HG03521 (cell line): ENCODE measurements around the gene PPM1N.
A peak's percentile ranks its signal among the peaks of the same experiment; 100 is the strongest.
"Not testable (repeated sequence)": the region's sequence is repeated elsewhere in the genome, so short reads cannot be mapped to it uniquely, and the experiment has no call there.

Experiments
- ATAC-seq: cut with Tn5 transposase; IDR thresholded peaks from one replicate; pipeline ENCODE4 v1.9.1; 2021; ENCODE audit warnings: mild to moderate bottlenecking, moderate library complexity; ENCODE audit not compliant: unreplicated experiment

The PPM1N gene

GRCh38 chr19:45507872-45508416, 9.7 kb downstream of the PPM1N start:
- ATAC-seq: no peak

- no peak for ATAC-seq
These were observed 10.2 kb downstream of the PPM1N start for GRCh38 chr19:45508417-45508860.

DNA sequence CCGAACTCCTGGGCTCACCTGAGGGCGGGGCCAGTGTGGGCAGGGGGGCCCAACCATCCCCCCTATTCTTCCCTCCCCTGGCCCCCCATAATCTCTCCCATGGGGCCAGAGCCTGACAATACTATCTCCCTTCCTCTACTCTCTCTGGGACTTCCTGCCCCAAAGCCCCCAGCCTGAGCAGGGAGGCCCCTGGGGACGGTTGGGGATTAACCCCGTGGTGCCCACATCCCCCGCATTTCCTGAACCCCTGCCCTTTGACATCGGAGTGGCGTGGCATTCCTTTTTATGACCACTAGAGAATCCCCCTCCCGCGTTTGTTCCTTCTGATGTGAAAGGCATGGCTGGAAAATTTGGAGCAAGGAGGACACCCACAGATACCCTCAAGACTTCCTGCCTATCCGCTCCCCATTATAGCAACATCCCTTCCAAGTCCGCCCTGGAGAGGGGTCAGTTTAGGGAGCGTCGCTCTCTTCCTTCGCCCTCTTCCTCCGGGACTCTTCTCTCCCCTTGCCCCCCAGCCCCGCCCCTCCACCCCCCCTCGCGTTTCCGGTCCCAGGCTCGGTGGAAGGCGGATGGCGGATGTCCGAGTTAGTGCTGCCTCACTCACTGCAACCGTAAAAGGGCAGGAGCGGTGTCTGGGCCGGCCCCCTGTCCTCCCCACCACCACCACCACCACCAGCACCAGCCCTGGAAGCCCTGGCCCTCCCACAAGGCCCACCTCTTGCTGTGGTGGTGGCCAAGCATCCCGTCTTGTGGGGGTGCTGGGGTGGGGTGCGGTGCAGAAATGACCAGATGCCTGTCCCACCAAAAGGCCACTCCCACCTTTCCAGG, 10.8 kb downstream of the PPM1N start:
- no peak for ATAC-seq

DNA sequence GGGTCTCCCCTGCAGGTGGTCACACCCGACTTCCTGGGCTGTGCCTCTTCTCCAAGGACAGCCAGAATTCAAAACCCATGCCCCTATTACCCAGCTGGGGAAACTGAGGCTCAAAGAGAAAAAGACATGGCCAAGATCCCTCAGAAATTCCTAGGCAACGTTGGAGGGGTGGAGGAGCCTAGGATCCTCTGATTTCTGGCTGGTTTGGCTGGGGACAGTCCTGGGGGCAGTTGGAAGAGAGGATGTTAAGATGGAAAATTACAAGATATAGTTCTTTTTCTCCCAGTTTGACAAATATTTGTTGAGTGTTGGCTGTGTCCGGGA, 11.4 kb downstream of the PPM1N start:
- ATAC-seq: no peak

DNA sequence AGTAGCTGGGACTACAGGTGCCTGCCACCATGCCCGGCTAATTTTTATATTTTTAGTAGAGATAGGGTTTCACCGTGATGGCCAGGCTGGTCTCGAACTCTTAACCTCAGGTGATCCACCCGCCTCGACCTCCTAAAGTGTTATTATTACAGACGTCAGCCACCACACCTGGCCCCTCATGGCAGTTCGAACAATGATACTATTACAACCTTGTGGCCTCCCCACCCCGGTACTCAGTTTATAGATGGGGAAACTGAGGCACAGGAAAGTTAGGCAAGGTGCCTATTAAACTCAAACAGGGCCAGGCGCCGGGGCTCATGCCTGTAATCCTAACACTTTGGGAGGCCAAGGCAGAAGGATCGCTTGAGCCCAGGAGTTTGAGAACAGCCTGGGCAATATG, 12.1 kb downstream of the PPM1N start:
- ATAC-seq: not testable (repeated sequence)

DNA sequence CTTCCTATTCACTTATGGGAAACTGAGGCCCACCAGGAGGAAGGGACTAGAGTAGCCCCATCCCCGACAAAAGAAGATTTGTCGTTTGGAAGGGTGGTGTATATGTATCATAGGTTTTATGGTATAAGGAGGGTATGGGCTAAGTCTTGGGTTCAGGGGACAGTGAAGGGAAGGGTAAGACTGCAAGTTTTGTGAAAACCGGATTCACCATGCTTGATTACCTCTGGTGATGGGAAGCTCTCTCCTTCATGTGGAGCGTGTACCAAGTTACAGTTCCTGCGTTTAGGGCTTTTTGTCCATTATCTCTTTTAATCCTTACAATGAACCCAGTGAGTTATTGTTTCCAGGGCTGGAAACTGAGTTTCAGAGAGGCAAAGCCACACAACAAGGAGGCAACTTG, 12.8 kb downstream of the PPM1N start:
- ATAC-seq: no peak

GRCh38 chr19:45512881-45513483, 14.7 kb downstream of the PPM1N start:
- no peak for ATAC-seq

- ATAC-seq: no peak
These were observed 16.3 kb downstream of the PPM1N start for GRCh38 chr19:45514376-45515051.

- ATAC-seq: no peak
These were observed 16.9 kb downstream of the PPM1N start for GRCh38 chr19:45515081-45515624.

- ATAC-seq: no peak
These were observed 17.7 kb downstream of the PPM1N start for GRCh38 chr19:45515807-45516401.

GRCh38 chr19:45517238-45517637, 19.0 kb downstream of the PPM1N start:
- no peak for ATAC-seq

- no peak for ATAC-seq
These were observed 19.6 kb downstream of the PPM1N start for GRCh38 chr19:45517641-45518468.

DNA sequence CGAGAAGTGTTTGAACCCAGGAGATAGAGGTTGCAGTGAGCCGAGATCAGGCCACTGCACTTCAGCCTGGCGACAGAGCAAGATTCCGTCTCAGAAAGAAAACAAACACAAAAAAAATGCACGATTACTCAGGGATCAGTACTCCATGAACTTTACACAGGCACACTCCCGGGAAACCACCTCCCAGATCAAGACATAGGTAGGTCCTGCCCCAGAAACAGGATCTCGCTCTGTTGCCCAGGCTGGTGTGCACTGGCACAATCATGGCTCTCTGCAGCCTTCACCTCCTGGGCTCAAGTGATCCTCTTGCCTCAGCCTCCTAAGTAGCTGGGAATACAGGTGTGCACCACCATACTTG, 20.2 kb downstream of the PPM1N start:
- no peak for ATAC-seq

DNA sequence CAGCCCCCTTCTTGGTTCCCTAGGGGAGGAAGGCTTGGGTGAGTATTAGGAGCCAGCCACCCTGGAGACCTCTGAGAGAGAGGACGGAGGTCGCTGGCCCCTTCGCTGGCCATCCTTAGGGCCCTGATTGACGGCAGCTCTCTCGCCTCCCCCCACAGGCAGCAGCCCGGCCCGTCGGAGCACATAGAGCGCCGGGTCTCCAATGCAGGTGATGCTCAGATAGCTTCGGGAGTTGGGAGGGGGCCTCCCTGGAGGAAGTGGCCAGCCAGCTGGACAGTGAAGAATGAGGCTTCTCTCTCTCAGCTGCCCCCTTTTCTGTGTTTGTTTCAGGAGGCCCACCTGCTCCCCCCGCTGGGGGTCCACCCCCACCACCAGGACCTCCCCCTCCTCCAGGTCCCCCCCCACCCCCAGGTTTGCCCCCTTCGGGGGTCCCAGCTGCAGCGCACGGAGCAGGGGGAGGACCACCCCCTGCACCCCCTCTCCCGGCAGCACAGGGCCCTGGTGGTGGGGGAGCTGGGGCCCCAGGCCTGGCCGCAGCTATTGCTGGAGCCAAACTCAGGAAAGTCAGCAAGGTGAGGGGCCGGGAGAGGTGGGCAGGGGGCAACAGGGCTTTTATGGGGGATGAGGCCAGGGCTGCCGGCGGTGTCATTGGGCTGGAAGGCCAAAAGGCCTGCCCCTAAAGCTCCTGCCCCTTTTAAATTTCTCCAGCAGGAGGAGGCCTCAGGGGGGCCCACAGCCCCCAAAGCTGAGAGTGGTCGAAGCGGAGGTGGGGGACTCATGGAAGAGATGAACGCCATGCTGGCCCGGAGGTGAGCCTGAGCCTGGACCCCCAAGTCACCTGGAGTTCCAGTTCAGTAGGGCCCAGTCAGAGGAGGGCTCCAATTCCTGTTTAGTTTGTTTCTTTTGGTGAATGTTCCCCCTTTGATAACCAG, 24.0 kb downstream of the PPM1N start:
- no peak for ATAC-seq

- peak; percentile 69 for ATAC-seq
These were observed 25.5 kb downstream of the PPM1N start for GRCh38 chr19:45523642-45524256.

DNA sequence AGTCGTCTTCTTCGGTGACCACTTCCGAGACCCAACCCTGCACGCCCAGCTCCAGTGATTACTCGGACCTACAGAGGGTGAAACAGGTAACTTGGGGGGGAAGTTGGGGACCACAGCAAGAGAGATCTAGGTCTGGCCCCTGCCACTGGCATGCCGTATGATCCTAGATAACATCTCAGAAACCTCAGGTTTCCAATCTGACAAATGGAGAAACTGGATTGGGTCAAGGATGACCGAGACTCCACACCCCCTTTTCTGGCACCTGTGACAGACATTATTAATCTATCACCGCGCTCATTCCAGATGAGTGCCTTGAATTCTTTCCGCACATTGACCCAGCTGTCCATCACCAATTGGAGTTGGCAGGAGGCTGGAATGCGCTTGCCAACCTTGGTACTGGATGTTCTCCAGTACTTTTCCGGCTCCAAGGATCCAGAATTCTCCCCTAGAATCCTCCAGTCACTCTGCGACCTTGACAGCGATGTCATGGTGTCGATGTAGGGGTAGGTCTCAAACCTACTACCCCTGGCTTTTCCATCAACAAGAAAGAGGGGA, 26.4 kb downstream of the PPM1N start:
- ATAC-seq: no peak

DNA sequence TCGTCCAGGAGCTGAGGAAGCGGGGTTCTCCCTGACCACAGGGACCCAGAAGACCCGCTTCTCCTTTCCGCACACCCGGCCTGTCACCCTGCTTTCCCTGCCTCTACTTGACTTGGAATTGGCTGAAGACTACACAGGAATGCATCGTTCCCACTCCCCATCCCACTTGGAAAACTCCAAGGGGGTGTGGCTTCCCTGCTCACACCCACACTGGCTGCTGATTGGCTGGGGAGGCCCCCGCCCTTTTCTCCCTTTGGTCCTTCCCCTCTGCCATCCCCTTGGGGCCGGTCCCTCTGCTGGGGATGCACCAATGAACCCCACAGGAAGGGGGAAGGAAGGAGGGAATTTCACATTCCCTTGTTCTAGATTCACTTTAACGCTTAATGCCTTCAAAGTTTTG, 27.9 kb downstream of the PPM1N start:
- ATAC-seq: no peak

DNA sequence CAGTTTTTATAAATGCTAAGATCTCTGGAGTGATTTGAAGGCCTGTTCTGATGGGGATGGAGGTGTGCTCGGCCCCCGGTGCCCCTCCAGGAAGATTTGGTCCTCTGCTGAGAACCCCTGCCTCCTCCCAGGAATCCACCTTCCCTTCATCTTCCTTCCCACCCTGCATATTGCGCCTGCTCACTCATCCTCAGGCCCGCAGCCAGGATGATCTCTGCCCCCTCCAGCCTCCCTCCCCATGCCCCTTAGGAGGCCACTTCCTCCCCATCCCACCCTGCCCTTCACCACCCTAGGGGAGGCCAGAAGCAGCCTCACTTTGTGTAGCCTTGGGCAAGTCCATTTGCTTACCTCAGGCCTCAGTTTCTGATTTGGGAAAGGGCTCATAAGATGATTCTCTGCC, 28.7 kb downstream of the PPM1N start:
- no peak for ATAC-seq

- no peak for ATAC-seq
These were observed 29.5 kb downstream of the PPM1N start for GRCh38 chr19:45527731-45528130.
